ENCODE data around the gene CCDC87. TPM values are rescaled to one million over a fixed set of nuclear protein-coding genes. Genes with fewer than 3 reads are reported as not detected.

The CCDC87 gene
- total and polyA plus RNA-seq, 4 donors, result 0.14 to 0.17 (median 0.14) TPM; not detected in 1

GRCh38 chr11:66557733-66558326, 35.0 kb downstream of the CCDC87 start:
- no peak for DNase-seq (ENCODE audit: low spot score)
- no peaks in the 10 kb centered on the region for H3K27me3 ChIP-seq (ENCODE audit: control insufficient read depth in 4 of 4, insufficient read depth in 4 of 4, low read length in 3 of 4)
- 93% methylated on average over 24 of the region's 24 CpGs for WGBS
- peaks cover 0 to 3% (median 1%) of the 10 kb centered on the region in 4 donors for H3K4me1 ChIP-seq (ENCODE audit: control insufficient read depth in 4 of 4, insufficient read depth in 4 of 4, low read length in 3 of 4)
- TF ChIP-seq SP1 (IDR thresholded peaks at IDR 0.05) (no peak), FOXA2 (IDR thresholded peaks at IDR 0.05) (no peak), MAX (IDR thresholded peaks at IDR 0.05) (no peak)
- H3K27ac ChIP-seq (ENCODE audit: low read depth in 1 of 2, low read length in 2 of 2), result no peak overlapping the region
- no peak overlapping the region for H3K4me3 ChIP-seq (ENCODE audit: low read depth in 1 of 3, low read length in 3 of 3)
- no peak overlapping the region for H3K9ac ChIP-seq (ENCODE audit: low read depth in 1 of 2, low read length in 2 of 2)
- no peaks in the 10 kb centered on the region for H3K9me3 ChIP-seq (ENCODE audit: control insufficient read depth in 4 of 4, low read length in 3 of 4)
- H3K36me3 ChIP-seq (ENCODE audit: control insufficient read depth in 4 of 4, insufficient read depth in 3 of 4, low read depth in 1 of 4, low read length in 3 of 4), result no peaks in the 10 kb centered on the region

- Histone ChIP-seq H3K4me3 (ENCODE audit: low read depth in 1 of 3, low read length in 3 of 3) (no peak overlapping the region), H3K27me3 (ENCODE audit: control insufficient read depth in 4 of 4, insufficient read depth in 4 of 4, low read length in 3 of 4) (no peaks in the 10 kb centered on the region), H3K27ac (ENCODE audit: low read depth in 1 of 2, low read length in 2 of 2) (no peak overlapping the region), H3K9me3 (ENCODE audit: control insufficient read depth in 4 of 4, low read length in 3 of 4) (no peaks in the 10 kb centered on the region), H3K4me1 (ENCODE audit: control insufficient read depth in 4 of 4, insufficient read depth in 4 of 4, low read length in 3 of 4) (peaks cover 0 to 3% (median 1%) of the 10 kb centered on the region in 4 donors), H3K9ac (ENCODE audit: low read depth in 1 of 2, low read length in 2 of 2) (no peak overlapping the region), H3K36me3 (ENCODE audit: control insufficient read depth in 4 of 4, insufficient read depth in 3 of 4, low read depth in 1 of 4, low read length in 3 of 4) (no peaks in the 10 kb centered on the region)
- TF ChIP-seq RAD21 (IDR thresholded peaks at IDR 0.05), result no peak
- TF ChIP-seq CTCF (IDR thresholded peaks at IDR 0.05; ENCODE audit: low read depth, low read length, missing input control), result no peak
- no peak for TF ChIP-seq YY1 (IDR thresholded peaks at IDR 0.05)
- TF ChIP-seq GABPA (IDR thresholded peaks at IDR 0.05 in 1 of 2, conservative IDR thresholded peaks at IDR 0.05 in 1 of 2), result no peak
- no peak for TF ChIP-seq ATF3 (IDR thresholded peaks at IDR 0.05)
- no peak for TF ChIP-seq HNF4A (conservative IDR thresholded peaks at IDR 0.05)
- no peak for DNase-seq (ENCODE audit: low spot score)
- 90% methylated on average over 7 of the region's 7 CpGs for WGBS
Observed at GRCh38 chr11:66556086-66556485, 36.8 kb downstream of the CCDC87 start.

GRCh38 chr11:66555416-66555815, 37.4 kb downstream of the CCDC87 start:
- Histone ChIP-seq H3K4me3 (ENCODE audit: low read depth in 1 of 3, low read length in 3 of 3) (no peak overlapping the region), H3K9me3 (ENCODE audit: control insufficient read depth in 4 of 4, low read length in 3 of 4) (no peaks in the 10 kb centered on the region), H3K36me3 (ENCODE audit: control insufficient read depth in 4 of 4, insufficient read depth in 3 of 4, low read depth in 1 of 4, low read length in 3 of 4) (no peaks in the 10 kb centered on the region), H3K9ac (ENCODE audit: low read depth in 1 of 2, low read length in 2 of 2) (no peak overlapping the region), H3K27ac (ENCODE audit: low read depth in 1 of 2, low read length in 2 of 2) (no peak overlapping the region), H3K27me3 (ENCODE audit: control insufficient read depth in 4 of 4, insufficient read depth in 4 of 4, low read length in 3 of 4) (no peaks in the 10 kb centered on the region), H3K4me1 (ENCODE audit: control insufficient read depth in 4 of 4, insufficient read depth in 4 of 4, low read length in 3 of 4) (peaks cover 0 to 3% (median 1%) of the 10 kb centered on the region in 4 donors)
- WGBS, result 78% methylated on average over 3 of the region's 3 CpGs
- no peak for DNase-seq (ENCODE audit: low spot score)
- TF ChIP-seq TAF1 (conservative IDR thresholded peaks at IDR 0.05) (no peak), REST (IDR thresholded peaks at IDR 0.05) (no peak), GABPA (IDR thresholded peaks at IDR 0.05 in 1 of 2, conservative IDR thresholded peaks at IDR 0.05 in 1 of 2) (no peak)

Measured in liver (tissue), 9 donors.